Activated gamma-delta T cell treated with anti-CD3 and anti-CD28 coated beads, Interleukin-2, amount 50 U/mL, for 16 hours (primary cell): ENCODE measurements around the gene FAM234A.
"Not testable (repeated sequence)": the region's sequence is repeated elsewhere in the genome, so short reads cannot be mapped to it uniquely, and the experiment has no call there.

Experiments used
- DNase-seq: peaks from one replicate; pipeline ENCODE4 v3.0.0-alpha.2; 2020; ENCODE audit warnings: low read depth

FAM234A gene

DNA sequence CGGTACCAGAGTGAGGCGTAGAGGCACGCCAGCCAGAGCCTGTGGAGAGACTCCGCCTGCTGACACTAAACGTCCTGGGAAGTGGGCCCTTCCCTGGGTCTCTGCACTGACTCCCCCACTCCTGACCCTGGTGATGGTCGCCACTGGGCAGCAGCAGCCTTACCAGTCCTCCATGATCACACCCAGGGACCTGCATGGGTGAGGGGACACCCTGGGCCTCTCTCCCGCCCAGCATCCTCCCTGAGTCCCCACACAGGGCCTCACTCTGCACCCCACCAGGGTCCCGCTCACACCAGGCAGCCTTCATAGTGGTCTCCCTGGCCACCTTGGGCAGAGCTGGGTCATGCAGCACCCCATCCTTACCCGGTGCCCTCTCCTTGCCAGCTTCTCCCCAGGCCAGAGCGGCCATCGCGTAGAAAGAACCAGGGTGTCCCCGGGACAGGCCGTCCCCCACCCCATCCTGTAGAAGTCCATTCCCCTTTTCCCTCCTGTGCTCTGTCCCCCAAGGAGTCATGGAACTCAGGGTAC, 30.4 kb downstream of the FAM234A start:
- no peak for DNase-seq

DNA sequence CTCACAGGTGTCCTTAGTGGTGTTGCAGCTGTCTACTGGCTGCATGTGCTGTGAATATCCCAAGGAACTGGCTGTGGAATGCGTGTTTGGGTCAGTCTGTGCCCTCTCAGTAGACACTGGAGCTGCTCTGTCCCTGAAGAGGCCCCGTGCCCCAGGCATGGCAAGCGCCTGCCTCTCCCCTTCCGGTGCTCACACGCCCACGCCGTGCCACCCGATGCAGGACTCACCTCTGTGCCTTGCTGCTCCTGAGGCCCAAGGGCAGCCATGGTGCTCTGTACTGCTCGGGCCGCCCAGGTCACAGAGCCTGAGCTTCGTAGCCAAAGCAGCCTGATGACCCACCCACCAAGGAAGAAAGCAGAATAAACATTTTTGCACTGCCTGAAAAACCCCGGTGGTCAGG, 31.1 kb downstream of the FAM234A start:
- no peak for DNase-seq

DNA sequence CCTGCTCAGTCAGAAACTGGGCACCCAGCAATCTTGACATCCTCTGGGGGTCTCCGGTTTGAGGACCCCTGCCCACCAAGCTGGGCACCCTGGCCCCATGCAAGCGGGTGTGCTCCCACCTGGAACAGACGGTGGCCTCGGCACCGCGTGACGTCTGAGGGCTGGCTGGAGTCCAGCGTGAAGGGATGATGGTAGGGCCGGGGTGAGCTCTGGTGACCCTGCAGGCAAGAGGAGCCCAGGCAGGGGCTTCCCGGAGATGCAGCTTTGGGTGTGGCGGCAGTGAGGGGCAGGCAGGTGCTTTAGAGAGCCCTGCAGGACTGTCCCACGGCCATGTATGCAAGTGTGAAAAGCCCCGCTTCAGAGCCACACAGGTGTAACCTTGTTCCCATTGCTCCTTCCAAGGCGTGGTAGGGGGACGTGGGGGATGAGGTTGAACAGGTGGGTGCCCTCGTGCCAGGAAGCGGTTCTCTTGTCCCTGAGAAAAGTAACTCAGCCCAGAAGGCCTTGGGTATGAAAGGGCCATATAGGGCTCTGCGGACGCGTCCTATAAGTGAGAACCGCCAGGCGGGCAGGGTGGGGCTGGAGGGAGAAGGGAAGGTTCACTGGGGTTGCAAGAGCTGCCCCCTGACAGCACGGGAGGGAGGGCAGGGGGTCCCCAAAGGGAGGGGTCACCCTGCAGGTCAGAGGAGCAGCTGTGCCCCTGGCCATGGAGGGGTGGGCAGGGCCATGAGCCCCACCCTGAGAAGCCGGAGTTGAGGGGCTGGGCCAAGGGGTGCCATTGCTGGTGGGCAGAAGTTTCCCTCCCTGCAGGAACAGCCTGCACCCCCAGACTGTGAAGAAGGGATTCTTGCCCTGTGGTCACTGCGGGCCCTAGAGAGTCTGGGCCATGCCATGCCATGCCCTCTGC, 31.9 kb downstream of the FAM234A start:
- no peak for DNase-seq

DNA sequence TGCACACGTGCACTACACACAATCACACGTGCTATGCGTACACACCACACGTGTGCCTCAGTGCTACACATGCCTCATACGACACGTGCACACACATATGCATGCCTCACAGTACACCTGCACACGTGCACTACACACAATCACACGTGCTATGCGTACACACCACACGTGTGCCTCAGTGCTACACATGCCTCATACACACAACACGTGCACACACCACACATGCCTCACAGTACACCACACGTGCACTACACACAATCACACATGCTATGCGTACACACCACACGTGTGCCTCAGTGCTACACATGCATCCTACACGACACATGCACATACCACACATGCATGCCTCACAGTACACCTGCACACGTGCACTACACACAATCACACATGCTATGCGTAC, 32.9 kb downstream of the FAM234A start:
- DNase-seq = not testable (repeated sequence)

DNA sequence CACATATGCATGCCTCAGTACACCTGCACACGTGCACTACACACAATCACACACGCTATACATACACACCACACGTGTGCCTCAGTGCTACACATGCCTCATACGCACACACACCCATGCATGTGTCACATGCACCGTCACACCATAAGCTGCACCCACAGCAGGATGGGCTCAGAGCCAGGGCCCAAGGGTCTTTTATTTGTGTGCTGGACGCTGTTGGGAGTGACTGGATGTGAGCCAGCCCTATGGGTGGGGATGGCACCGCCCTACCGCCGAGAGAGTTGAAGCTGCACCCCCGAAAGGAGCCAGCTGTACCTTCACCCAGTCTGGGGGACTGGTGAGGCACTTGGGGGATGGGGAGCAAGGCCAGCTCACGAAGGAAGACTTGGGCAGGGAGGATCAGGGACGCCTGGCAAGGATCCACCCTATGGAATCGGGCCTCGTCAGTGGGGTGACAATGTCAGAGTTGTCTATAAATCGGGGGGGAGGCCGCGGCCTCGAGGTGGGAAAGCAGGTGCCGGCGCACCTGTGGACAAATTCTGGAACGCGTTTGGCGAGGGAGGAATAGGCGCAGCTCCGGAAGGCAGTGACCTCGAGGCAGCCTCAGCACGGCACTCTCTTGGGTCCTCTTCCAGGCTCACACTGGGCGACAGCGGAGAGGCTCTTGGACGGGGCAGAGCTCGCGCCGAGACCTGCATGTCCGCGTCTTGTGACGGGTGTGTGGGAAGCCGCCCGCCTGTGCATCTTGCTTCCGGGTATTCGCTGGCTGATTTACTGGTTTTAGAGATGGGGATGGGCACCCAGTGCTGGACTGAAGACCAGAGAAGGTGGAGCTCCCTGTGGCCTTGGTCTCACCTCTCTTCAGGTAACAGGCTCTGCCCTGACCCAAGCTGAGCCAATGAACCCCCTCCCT, 33.8 kb downstream of the FAM234A start:
- no peak for DNase-seq

DNA sequence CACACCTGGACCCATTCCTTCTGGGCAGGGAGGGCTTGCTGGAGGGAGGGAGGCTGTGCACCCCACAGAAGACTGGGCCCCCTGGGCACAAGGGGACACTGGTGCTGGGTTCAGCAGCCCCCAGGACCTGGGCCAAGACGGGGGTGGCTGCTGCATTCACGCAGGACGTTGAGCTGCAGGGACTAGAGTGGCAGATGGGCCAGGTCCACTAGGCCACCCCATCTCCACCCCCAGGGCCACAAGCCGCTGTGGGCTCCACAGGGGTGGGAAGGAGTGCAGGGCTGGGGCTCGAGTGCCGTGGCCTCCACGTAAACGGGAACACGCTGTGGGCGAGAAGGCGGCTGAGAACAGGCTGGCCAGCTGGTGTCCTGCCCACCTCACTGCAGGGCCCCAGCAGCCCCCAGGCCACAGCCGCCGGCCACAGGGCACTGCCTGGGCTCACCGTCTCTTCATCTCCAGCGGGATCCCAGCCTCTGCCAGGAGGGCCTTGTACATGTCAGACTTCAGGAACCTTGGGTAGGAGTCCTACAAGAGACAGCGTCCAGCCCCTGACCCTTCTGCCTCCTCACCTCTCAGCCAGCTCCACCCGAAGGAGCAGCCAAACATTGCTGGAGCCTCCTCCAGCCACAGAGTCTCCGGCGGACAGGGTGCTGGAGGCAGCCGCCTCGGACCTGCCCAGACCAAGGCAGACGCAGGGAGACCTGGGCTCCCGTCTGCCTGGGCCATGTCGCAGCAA, 34.6 kb downstream of the FAM234A start:
- DNase-seq = no peak

DNA sequence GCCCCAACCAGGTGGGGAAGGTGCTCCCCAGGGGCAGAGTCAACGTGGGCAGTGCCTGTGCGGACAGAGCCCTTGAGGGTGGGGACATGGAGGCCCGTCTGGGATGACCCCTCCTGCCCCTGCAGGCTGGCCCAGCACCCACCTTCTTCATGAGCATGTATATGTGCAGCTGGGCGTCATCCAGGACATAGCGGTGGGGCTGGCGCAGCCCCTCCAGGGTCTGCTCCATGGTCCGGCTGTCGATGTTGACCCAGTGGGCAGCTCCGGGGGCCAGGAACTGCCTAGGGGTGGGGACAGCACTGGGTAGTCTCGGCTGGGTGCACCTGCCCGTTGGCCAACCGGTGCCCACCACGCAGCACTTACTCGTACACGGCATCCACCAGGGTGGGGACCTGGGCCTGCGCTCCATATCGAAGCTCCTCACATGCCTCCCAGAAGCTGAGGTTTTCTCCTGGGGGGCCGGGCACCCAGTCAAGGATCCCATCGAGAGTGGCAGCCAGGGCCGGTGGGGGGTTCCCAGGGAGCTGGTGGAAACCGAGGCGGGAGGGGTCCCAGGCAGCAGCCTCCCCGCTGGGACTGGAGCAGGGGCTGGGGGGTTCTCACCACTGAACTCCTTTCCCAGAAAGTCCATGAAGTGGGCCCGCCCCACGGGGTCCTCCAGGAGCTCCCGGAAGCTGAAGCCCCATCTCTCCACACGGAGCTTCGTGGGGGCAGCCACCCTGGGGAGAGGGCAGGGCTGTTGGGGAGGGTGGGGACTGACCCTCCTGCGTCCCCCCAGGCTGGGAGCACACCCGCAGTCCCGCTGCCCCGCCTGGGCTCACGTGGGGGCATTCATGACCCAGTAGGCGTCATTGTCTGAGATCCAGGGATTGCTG, 36.0 kb downstream of the FAM234A start:
- no peak for DNase-seq

DNA sequence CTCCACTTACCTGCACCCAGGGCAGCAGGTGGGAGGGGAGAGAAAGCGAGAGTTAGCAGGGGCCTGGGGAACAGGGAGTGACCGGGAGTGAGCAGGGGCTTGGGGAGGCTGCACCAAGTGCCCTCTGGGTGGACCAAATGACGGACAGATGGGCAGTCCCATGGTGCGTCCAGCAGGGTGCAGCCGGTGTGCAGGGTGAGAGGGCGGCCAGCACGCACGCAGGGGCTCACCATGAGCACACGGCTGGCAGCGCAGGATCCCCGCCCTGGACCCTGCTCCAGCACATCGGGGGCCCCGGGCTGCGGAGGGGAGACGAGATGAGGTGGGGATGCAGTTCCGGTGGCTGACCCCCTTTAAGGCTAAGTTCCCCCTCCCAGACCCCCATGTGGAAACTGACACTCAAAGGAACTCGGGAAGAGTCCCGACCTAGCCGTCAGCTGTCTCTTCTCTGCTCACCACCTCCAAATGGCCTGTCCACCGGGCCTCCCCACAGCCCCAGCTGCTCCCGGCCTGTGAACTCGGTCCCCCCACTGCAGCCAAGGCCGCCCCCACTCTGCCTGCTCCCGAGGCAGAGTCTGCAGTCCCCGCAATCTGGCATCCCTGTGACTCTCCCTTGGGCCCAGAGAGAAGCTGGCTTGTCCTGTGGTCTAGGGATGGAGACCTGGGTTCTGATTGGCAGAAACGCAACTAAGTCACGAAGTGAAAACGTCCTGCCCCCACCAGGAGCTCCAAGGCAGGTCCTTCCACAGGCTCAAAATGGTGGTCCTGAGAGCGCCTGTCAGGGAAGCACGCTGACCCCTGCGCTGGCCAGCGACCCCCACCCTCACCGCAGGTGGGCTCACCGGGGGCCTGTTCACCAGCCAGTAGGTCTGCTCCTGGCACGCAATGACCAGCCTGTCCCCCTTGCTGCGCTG, 38.3 kb downstream of the FAM234A start:
- no peak for DNase-seq

DNA sequence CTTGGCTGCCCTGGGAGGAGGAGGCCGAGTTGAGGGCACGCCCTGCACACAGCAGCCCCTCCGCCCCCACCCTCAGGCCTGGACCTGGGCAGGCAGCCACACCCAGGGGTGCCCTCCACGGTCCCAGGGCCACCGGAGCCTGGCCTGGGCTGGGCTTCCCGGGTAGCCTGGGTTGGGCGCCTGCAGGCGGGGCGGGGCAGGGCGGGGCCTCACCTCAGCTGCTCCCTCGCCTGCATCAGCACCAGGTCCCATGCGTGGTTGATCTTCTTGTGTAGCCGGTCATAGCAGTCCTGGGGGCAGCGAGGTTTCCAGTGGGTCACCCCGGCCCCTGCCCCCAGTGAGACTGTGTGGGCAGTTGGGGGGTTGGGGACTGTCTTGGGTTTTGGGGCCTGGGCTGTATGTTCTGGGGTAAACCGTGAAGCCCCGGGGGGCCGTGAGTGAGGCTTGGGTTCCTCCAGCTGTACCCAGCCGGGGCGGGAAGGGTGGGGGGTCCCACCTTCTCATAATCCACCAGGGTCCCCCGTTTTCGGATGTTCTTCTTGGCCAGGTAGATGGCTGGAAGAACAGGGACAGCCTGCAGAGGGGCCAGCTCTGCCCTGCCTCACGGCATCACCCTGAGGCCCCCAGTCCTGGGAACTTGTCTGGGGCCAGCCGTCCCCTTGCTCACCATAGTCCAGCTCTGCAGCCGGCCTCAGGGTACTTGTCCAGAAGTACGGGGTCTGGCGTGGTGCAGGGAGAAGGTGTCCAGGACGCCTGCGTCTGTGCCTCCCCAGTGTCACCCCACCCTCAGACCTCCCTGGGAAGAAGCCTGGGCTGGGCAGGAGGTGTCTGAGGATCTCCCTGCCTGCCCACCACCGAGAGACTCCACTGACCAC, 39.2 kb downstream of the FAM234A start:
- no peak for DNase-seq

DNA sequence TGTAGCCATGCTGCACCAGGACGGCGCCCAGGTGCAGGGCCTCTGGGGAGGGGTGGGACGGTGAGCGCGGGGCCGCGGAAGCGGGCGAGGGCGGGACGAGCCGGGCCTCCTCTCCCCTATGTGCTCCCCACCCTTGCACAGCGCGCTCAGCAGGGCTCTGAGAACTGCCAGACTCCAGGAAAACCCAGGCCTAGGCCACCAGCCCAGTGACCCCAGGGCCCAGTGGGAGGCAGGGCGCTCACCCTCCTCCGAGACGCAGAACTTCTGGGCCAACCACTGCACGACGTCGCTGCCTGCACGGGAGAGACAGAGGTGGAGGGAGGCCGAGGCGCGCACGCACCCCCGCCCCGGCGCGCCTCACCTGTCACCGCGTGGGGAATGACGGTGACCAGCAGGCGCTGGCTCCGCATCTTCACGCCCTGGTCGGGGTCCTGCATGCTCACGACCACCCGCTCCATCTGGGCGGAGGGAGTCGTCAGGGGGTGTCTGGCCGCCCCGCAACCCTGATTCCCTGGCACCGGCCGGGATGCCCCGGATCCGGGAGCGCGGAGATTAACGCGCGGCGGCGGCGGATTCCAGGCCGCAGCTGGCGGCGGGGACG, 40.5 kb downstream of the FAM234A start:
- DNase-seq = no peak

DNA sequence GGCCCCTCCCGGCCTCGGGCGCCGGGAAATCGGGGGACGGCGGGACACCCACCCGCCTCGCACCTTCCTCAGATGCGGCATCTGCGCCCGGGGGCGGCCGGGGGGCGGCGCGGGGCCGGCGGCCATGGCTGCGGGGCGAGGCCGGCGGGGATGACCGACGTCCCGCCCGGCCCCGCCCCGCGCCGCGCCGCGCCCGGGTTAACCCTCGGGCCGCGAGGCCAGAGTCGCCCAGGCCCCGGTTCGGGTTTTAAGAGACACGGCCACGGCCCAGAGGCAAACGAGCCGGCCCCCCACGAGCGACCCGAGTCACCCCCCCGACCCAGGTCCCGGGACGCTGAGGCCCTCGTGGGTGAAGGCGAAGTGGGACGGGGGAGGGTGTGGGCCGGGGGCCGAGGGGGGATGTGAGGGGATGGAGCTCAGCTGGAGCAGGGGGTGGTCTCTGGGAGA, 41.2 kb downstream of the FAM234A start, which contains the start of gene RGS11:
Gene RGS11, minus strand, starts transcription at position 159 of the 447 bp plus-strand sequence. Its CDS starts 33 bp downstream, at position 126.
- DNase-seq = no peak

DNA sequence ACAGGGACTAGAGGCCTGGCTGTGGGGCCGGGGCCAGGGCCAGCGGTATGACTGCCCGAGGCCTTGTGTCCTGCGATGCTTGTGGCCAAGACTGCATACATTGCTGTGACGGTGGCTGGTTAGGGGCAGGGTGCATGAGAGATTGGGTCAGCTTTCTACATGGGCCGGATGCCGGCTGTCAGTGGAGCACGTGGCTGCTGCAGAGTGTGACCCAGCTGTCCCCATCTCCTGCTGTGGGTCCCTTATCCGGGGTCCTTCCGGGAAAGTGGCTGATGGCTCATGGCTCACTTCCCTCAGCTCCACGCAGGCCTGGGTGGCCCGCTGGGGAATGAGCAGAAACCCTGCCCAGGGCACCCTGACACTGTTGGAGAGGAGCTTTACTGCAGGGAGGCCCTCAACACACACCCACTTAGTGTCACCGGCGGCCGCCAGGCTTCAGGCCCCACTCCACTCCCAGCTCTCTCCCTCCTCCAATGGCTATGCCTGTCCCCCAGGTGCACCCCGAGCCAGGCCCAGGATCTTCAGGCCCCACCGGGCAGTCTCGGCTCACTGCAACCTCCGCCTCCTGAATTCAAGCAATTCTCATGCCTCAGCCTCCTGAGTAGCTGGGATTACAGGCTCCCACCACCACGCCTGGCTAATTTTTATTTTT, 41.9 kb downstream of the FAM234A start:
- no peak for DNase-seq

DNA sequence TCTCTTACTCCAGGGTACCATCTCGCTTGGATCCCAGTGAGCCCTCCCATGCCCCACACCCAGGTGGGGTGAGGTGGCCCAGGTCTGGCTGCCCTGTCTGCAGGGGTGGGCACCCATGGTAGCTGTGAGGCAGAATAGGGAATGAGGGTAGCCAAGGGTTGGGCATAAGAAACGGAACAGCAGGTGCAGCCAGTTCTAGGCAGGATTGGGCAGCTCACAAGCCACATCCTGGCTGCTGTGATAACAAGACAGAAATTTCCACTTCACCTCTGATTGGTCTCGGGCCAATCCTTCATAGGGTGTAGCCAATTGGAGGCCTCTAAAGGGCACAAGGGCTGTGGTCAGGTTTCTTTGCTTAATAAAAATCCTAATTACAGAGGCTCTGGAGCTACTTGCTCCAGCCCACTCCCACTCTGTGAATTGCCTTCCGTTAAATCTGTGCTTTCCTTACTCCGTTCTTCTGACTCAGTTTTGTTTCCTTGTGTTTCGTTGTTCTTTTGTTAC, 44.3 kb downstream of the FAM234A start:
- no peak for DNase-seq

DNA sequence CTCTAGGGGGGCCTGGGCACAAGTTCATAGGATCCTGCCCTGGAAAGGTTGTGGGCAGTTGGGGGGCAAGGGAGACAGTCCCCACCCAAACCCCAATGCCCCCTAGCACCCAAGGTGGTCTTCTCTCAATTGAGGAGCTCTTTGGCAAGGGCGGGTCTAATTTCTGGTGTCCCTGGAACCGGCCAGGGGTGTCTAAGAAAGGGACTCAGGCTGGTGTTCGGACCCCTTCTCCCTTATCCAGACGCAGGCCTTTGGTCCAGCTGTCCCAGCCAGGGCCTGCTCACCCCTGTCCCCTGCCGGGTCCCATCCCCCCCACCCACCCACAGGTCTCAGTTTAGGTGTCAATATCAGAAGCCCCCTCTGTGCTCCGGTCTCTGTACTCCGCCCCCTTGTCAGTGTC, 44.9 kb downstream of the FAM234A start:
- DNase-seq = no peak

DNA sequence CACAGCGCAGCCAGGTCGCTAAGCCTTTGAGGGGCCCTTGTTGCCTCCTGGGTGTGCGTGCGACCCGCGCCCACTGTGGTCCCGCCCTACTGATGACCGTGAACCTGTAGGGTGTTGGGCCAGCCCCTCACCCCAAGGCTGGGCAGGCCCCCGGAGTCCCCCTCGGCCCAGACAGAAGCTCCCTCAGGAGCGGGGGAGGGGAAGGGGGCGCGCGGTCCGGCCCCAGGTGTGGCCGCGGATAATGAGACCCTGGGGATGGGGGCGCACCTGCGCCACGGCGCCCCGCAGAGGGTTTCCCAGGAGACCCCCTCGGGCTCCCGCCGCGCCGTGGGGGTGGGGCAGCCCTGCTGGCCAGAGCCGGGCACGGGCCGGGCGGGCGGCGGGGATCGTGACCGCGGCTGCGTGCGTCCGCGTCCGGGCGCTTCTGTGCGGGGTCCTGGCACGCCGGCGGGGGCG, 45.4 kb downstream of the FAM234A start:
- no peak for DNase-seq

DNA sequence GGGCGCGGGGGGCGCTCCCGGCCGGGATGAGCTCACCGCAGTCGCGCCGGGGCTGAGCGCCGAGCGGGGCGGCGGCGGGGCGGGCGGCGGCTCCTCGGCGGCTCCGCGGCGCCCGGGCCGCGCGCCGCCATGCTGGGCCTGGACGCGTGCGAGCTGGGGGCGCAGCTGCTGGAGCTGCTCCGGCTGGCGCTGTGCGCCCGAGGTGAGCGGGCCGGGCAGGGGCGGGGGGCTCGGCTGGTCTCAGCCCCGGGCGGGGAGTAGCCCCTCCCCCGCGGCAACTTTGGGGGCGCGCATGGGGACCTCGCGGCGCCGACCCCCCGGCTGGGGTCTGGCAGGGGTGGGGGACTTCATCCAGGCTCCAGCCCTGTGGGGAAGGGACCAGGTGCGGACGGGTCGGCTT, 45.9 kb downstream of the FAM234A start, which contains the start of gene ARHGDIG:
Gene ARHGDIG, plus strand, starts transcription at position 40 of the 400 bp plus-strand sequence. Its CDS starts 90 bp downstream, at position 130.
- DNase-seq = no peak

DNA sequence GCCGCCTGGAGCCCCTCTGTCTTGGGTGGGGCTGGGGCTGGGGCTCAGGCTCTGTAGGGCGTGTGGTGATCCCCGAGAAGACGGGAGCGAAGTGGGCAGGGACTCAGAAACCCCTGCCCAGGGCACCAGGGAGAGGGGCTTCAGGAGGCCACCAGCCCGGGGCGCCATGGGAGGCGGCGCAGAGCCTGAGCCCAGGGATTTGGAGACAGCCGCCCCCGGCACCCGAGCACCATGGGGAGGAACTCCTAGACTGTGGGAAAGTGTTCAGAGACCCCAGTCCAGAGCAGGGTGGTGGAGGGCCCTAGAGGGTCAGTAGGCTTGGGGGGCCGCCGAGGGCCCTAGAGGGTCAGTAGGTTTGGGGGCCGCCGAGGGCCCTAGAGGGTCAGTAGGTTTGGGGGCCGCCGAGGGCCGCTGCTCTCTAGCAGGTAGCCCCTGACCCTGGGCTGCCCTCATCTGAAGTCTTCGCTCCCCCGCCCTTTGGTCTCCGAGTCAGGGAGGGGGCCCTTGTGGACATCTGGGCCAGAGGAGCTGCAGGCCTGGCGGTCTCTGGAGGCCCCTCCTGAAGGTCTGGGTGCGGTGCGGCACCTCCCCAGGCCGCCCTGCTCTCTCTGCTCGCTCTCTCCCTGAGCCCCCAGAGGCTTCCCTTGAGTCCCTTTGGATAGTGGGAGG, 46.5 kb downstream of the FAM234A start:
- DNase-seq = no peak
